ENCODE data around the gene WDR45B. TPM values are rescaled to one million over a fixed set of nuclear protein-coding genes. Genes with fewer than 3 reads are reported as not detected.

WDR45B gene
- total and polyA plus RNA-seq, 2 donors (not counting 3 experiments of a cell fraction or from before 2014, with no cell fraction given), result 62.0 to 76.7 TPM

DNA sequence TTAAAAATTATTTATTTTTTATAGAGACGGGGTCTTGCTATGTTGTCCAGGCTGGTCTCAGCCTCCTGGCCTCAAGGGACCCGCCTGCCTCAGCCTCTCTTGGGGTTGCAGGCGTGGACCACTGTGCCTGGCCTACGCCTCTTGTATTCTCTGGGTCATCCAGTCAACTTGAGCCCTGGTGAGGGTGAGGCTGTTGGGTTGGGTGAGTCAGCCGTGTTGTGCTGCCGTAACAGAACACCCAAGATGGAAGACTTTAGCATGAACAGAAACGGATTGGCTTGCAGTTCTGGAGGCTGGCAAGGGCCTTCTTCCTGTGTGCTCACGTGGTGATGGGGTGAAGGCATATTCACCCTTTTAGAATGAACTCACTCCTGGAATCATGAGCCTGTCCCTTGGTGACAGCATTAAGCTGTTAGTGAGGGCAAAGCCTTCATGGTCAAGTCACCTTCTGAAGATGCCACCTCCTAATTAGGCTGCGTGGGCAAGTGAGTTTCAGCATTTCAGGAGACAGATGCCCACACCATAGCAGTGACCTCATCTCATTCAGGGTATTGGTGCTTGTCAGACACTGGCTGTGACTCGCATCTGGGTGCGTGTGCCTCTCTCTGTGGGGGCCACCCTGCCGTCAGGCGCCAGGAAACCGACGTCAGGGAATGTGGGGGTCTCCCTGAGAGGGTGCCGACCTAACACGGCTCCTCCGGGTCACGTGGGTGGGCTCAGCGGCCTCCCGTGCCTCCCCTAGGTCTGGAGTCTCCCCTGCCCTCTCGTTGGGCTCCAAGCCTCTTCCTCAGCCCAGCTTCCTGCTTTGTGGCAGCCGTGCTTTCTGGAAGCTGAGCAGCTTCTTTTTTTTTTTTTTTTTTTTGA is 49.8 kb downstream of the WDR45B start:
- H3K9me1 ChIP-seq (replicated peaks; ENCODE audit: control insufficient read depth, extremely low read depth, insufficient read depth, low read length), result no peaks in the 10 kb centered on the region
- DNase-seq (ENCODE audit: low read depth, low spot score), result no peak
- no TSS peak for BruUV-seq (replicated peaks)
- peaks cover 6% of the 10 kb centered on the region for H3K79me2 ChIP-seq (ENCODE audit: control insufficient read depth, insufficient read depth, low read length)
- peaks cover 24% of the 10 kb centered on the region for H3K4me1 ChIP-seq (ENCODE audit: control insufficient read depth, extremely low read depth, insufficient read depth, low read length)
- H3K9ac ChIP-seq (replicated peaks; ENCODE audit: extremely low read depth, insufficient read depth, low read length), result no peak overlapping the region
- no peak for FAIRE-seq
- no peak overlapping the region for H2AFZ ChIP-seq (ENCODE audit: low read depth, low read length)
- no peak for TF ChIP-seq JUN (IDR thresholded peaks at IDR 0.05; ENCODE audit: borderline replicate concordance, insufficient read depth, insufficient read length, low read depth)
- TF ChIP-seq, protein P1, sequence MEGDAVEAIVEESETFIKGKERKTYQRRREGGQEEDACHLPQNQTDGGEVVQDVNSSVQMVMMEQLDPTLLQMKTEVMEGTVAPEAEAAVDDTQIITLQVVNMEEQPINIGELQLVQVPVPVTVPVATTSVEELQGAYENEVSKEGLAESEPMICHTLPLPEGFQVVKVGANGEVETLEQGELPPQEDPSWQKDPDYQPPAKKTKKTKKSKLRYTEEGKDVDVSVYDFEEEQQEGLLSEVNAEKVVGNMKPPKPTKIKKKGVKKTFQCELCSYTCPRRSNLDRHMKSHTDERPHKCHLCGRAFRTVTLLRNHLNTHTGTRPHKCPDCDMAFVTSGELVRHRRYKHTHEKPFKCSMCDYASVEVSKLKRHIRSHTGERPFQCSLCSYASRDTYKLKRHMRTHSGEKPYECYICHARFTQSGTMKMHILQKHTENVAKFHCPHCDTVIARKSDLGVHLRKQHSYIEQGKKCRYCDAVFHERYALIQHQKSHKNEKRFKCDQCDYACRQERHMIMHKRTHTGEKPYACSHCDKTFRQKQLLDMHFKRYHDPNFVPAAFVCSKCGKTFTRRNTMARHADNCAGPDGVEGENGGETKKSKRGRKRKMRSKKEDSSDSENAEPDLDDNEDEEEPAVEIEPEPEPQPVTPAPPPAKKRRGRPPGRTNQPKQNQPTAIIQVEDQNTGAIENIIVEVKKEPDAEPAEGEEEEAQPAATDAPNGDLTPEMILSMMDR (IDR thresholded peaks at IDR 0.05; ENCODE audit: extremely low read depth in 1 of 2, insufficient read depth in 1 of 2, low read depth in 1 of 2, low read length in 2 of 2), result no peak
- no peak for TF ChIP-seq GATA2 (IDR thresholded peaks at IDR 0.05; ENCODE audit: insufficient read depth, insufficient read length, low read depth, low read length)
- no peak for TF ChIP-seq POLR2A (IDR thresholded peaks at IDR 0.05; ENCODE audit: low read depth, low read length)
- TF ChIP-seq, protein P2, sequence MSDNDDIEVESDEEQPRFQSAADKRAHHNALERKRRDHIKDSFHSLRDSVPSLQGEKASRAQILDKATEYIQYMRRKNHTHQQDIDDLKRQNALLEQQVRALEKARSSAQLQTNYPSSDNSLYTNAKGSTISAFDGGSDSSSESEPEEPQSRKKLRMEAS (IDR thresholded peaks at IDR 0.05; ENCODE audit: insufficient read depth, insufficient read length), result no peak
- no peak for TF ChIP-seq FOS (IDR thresholded peaks at IDR 0.05; ENCODE audit: borderline replicate concordance, insufficient read depth, low read length)
- TF ChIP-seq MYC (IDR thresholded peaks at IDR 0.05; ENCODE audit: low read depth, low read length), result no peak
- H3K4me2 ChIP-seq (ENCODE audit: insufficient read depth, low read length), result no peak overlapping the region
- H3K36me3 ChIP-seq (ENCODE audit: control insufficient read depth in 2 of 2, extremely low read depth in 1 of 2, insufficient read depth in 2 of 2, low read length in 2 of 2), result peaks cover 3 to 35% of the 10 kb centered on the region in 2 experiments
- no peaks in the 10 kb centered on the region for H3K9me3 ChIP-seq (replicated peaks; ENCODE audit: control insufficient read depth, insufficient read depth, low read length)
- ChIA-PET POLR2A (no interaction called here), CTCF (no interaction called here)
- H3K27ac ChIP-seq (ENCODE audit: insufficient read depth, low read depth, low read length), result no peak overlapping the region
- H3K27me3 ChIP-seq (ENCODE audit: control insufficient read depth in 2 of 2, insufficient read depth in 2 of 2, low read length in 2 of 2), result no peaks in the 10 kb centered on the region
- dilution Hi-C loops (cut with MboI; ENCODE audit: extremely low pct_ligation_motif_present, low sequenced_read_pairs), result no loop called here
- intact Hi-C loops (cut with micrococcal nuclease), result no loop called here
- no peaks in the 10 kb centered on the region for H4K20me1 ChIP-seq (replicated peaks; ENCODE audit: control insufficient read depth, extremely low read depth, insufficient read depth, low read length)
- H3K4me3 ChIP-seq (replicated peaks in 1 of 3; ENCODE audit: insufficient read depth in 1 of 3, low read depth in 1 of 3, low read length in 3 of 3), result no peak overlapping the region
